ENCODE measurements around the gene KREMEN2. TPM values are rescaled to one million over a fixed set of nuclear protein-coding genes. Genes with fewer than 3 reads are reported as not detected.

The KREMEN2 gene
- total and polyA plus RNA-seq, 2 of the 13 experiments (the other 11 are each of a cell fraction or from before 2014, with no cell fraction given): 0.48 to 1.2 TPM

- TF ChIP-seq ZNF263 (CRISPR knock-in tag; IDR thresholded peaks at IDR 0.05) (peak; percentile 50; the same call in 1 of the 2 replicates), POLR2G (IDR thresholded peaks at IDR 0.05; ENCODE audit: low read depth, low read length) (peak; percentile 52; the same call in 1 of the 2 replicates), POLR2A (IDR thresholded peaks at IDR 0.05; ENCODE audit: insufficient read depth in 1 of 2, low read depth in 2 of 2, low read length in 2 of 2) (0 out of 4 replicates have a peak, but pooled peaks of 1 of the 2 experiments have one; percentile 19), ZSCAN31 (CRISPR knock-in tag; IDR thresholded peaks at IDR 0.05; ENCODE audit: low read depth) (no peak)
- FAIRE-seq (no peak), DNase-seq (ENCODE audit: low spot score) (no peak), ATAC-seq (no peak)
- no peaks in the 10 kb centered on the region for H3K9me3 ChIP-seq (ENCODE audit: low read length)
- H3K4me2 ChIP-seq (ENCODE audit: low read depth, low read length): no peak overlapping the region
- H2AFZ ChIP-seq (ENCODE audit: low read length): no peak overlapping the region
- no peak overlapping the region for H3K4me3 ChIP-seq (replicated peaks in 1 of 3; ENCODE audit: insufficient read depth in 1 of 3, low read depth in 2 of 3, low read length in 3 of 3)
- no peak overlapping the region for H3K27ac ChIP-seq (ENCODE audit: extremely low read length, insufficient read depth, low read length)
- CTCF ChIA-PET (ENCODE audit: low intra/inter-chr PET ratio, low total read pairs): no interaction called here
- POLR2A ChIA-PET: interaction anchor here (1.2 to 1.9 kb wide), 2 partner anchors 8 to 49 kb away, joined by 3 to 10 read pairs; partner anchors contain the start of gene PKMYT1
- peaks cover 15% of the 10 kb centered on the region for H3K4me1 ChIP-seq (ENCODE audit: insufficient read depth, low read length)
- peaks cover 8% of the 10 kb centered on the region for H3K79me2 ChIP-seq (ENCODE audit: insufficient read depth, low read length)
- no peak overlapping the region for H3K9ac ChIP-seq (ENCODE audit: insufficient read depth, low read depth, low read length)
- in situ Hi-C loops (cut with HindIII; ENCODE audit: extremely low pct_ligation_motif_present, low pct_unique_long_range_greater_than_20kb) (no loop called here), intact Hi-C loops (cut with micrococcal nuclease; ENCODE audit: unreplicated experiment) (no loop called here)
- no TSS peak for BruUV-seq (replicated peaks)
- H3K27me3 ChIP-seq (ENCODE audit: control insufficient read depth in 1 of 2, insufficient read depth in 2 of 2, low read length in 2 of 2): no peaks in the 10 kb centered on the region; a peak in 1 of 5 replicates
- H3K36me3 ChIP-seq (replicated peaks in 1 of 2; ENCODE audit: control insufficient read depth in 1 of 2, insufficient read depth in 2 of 2, low read length in 2 of 2): peaks cover 2 to 18% of the 10 kb centered on the region in 2 experiments; a peak in 3 of 5 replicates
- 100% methylated on average over 4 of the region's 5 CpGs for WGBS (ENCODE audit: low lambda C conversion rate)
- no peaks in the 10 kb centered on the region for H4K20me1 ChIP-seq (ENCODE audit: insufficient read depth, low read length)
These were observed 9.0 kb downstream of the KREMEN2 start for GRCh38 chr16:2973093-2973492.

- Histone ChIP-seq H3K9ac (ENCODE audit: insufficient read depth, low read depth, low read length) (no peak overlapping the region), H4K20me1 (ENCODE audit: insufficient read depth, low read length) (no peaks in the 10 kb centered on the region), H3K27ac (ENCODE audit: extremely low read length, insufficient read depth, low read length) (no peak overlapping the region), H2AFZ (ENCODE audit: low read length) (no peak overlapping the region), H3K9me3 (ENCODE audit: low read length) (no peaks in the 10 kb centered on the region), H3K4me1 (ENCODE audit: insufficient read depth, low read length) (peaks cover 10% of the 10 kb centered on the region), H3K27me3 (ENCODE audit: control insufficient read depth in 1 of 2, insufficient read depth in 2 of 2, low read length in 2 of 2) (no peaks in the 10 kb centered on the region; a peak in 1 of 5 replicates), H3K4me3 (replicated peaks in 1 of 3; ENCODE audit: insufficient read depth in 1 of 3, low read depth in 2 of 3, low read length in 3 of 3) (no peak overlapping the region), H3K4me2 (ENCODE audit: low read depth, low read length) (no peak overlapping the region), H3K79me2 (ENCODE audit: insufficient read depth, low read length) (peaks cover 8% of the 10 kb centered on the region), H3K36me3 (replicated peaks in 1 of 2; ENCODE audit: control insufficient read depth in 1 of 2, insufficient read depth in 2 of 2, low read length in 2 of 2) (peaks cover 2 to 18% of the 10 kb centered on the region in 2 experiments; a peak in 3 of 5 replicates)
- in situ Hi-C loops (cut with HindIII; ENCODE audit: extremely low pct_ligation_motif_present, low pct_unique_long_range_greater_than_20kb): no loop called here
- TF ChIP-seq POLR2AphosphoS2 (IDR thresholded peaks at IDR 0.05; ENCODE audit: low read depth, low read length): no peak
- peak; percentile 17 for TF ChIP-seq AGO1 (IDR thresholded peaks at IDR 0.05; ENCODE audit: low read depth, low read length, poor library complexity, severe bottlenecking)
- no peak for TF ChIP-seq SALL2 (CRISPR knock-in tag; IDR thresholded peaks at IDR 0.05)
- no peak for TF ChIP-seq ZNF609 (CRISPR knock-in tag; IDR thresholded peaks at IDR 0.05; ENCODE audit: borderline replicate concordance)
- no peak for TF ChIP-seq NFKB2 (CRISPR knock-in tag; IDR thresholded peaks at IDR 0.05; ENCODE audit: borderline replicate concordance)
- no peak for TF ChIP-seq HHEX (CRISPR knock-in tag; IDR thresholded peaks at IDR 0.05)
- TF ChIP-seq RBFOX2 (IDR thresholded peaks at IDR 0.05; ENCODE audit: low read depth, low read length): peak; percentile 65
- peak; percentile 96 for TF ChIP-seq AGO2 (optimal IDR thresholded peaks at IDR 0.05; ENCODE audit: low read depth, low read length)
- TF ChIP-seq POLR2A (IDR thresholded peaks at IDR 0.05; ENCODE audit: insufficient read depth in 1 of 2, low read depth in 2 of 2, low read length in 2 of 2): peak in 1 of 2 experiments; percentile 42; a peak in 2 of 4 replicates
- no peak for TF ChIP-seq ZSCAN30 (CRISPR knock-in tag; IDR thresholded peaks at IDR 0.05)
- 98% methylated on average over 7 of the region's 17 CpGs for WGBS (ENCODE audit: low lambda C conversion rate)
- FAIRE-seq: no peak
- intact Hi-C loops (cut with micrococcal nuclease; ENCODE audit: unreplicated experiment): no loop called here
- BruUV-seq (replicated peaks): no TSS peak
- no peak for DNase-seq (ENCODE audit: low spot score)
- ChIA-PET POLR2A (interaction anchor here (0.8 to 1.2 kb wide), 2 partner anchors 47 to 49 kb away, joined by 3 to 4 read pairs; no protein-coding TSS in a partner anchor), CTCF (ENCODE audit: low intra/inter-chr PET ratio, low total read pairs) (no interaction called here)
- no peak for ATAC-seq
These were observed 9.7 kb downstream of the KREMEN2 start for GRCh38 chr16:2973605-2974318.

All from HepG2 (cell line).